ENCODE measurements around the gene PCDHGA7. TPM values are rescaled to one million over a fixed set of nuclear protein-coding genes. Genes with fewer than 3 reads are reported as not detected.

The PCDHGA7 gene
- polyA plus RNA-seq, 1 donor, result 0.69 TPM

DNA sequence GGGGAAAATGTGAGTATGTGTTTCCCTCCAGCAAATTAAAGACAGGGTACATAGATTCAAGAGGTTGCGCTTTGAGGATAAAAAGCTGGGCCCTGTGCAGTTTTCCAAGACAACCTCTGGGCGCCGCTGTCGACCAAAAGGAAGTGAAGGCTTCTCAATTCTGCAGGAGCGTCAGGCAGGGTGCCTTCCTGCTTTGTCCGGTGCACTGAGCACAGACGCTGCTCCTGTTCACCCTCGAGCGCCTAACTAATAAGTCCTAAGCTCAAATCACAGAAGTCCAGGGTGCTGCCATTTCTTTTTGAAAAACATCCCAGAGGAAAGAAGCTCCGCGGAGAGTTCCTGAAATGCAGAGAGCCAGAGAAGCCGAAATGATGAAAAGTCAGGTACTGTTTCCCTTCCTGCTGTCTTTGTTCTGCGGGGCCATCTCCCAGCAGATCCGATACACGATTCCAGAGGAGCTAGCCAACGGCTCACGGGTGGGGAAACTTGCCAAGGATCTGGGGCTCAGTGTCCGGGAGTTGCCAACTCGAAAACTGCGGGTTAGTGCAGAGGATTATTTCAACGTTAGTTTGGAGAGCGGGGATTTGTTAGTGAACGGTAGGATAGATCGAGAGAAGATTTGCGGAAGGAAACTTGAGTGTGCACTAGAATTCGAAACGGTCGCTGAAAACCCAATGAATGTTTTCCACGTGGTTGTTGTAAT lies 32.5 kb upstream of the PCDHGA7 start, which contains the start of gene PCDHGB1:
Gene PCDHGB1 (plus strand): TSS at position 183 of the 703 bp plus-strand sequence. CDS start 162 bp downstream, at position 345.
- no peaks in the 10 kb centered on the region for H3K4me1 ChIP-seq (ENCODE audit: control insufficient read depth, insufficient read depth, low read length)
- H3K27ac ChIP-seq (ENCODE audit: low read length), result no peak within 1 kb of the TSS
- no peak for DNase-seq
- H3K27me3 ChIP-seq (ENCODE audit: control insufficient read depth, insufficient read depth, low read length), result peaks cover 31% of the 10 kb centered on the region
- 60% methylated on average over 1 of the region's 29 CpGs for WGBS (ENCODE audit: insufficient coverage, low lambda C conversion rate)
- peaks cover 33% of the 10 kb centered on the region for H3K9me3 ChIP-seq (ENCODE audit: control insufficient read depth, low read depth, low read length)
- no peaks in the 10 kb centered on the region for H3K36me3 ChIP-seq (ENCODE audit: control insufficient read depth, insufficient read depth, low read length)
- H3K4me3 ChIP-seq (ENCODE audit: low read length), result no peak within 1 kb of the TSS

GRCh38 chr5:141351591-141351990 lies 31.0 kb upstream of the PCDHGA7 start:
- Histone ChIP-seq H3K9me3 (ENCODE audit: control insufficient read depth, low read depth, low read length) (peaks cover 31% of the 10 kb centered on the region), H3K27me3 (ENCODE audit: control insufficient read depth, insufficient read depth, low read length) (peaks cover 35% of the 10 kb centered on the region), H3K4me3 (ENCODE audit: low read length) (no peak overlapping the region), H3K27ac (ENCODE audit: low read length) (no peak overlapping the region), H3K36me3 (ENCODE audit: control insufficient read depth, insufficient read depth, low read length) (no peaks in the 10 kb centered on the region), H3K4me1 (ENCODE audit: control insufficient read depth, insufficient read depth, low read length) (no peaks in the 10 kb centered on the region)
- DNase-seq, result no peak
- no CpG with 5 or more reads among the region's 36 CpGs for WGBS (ENCODE audit: insufficient coverage, low lambda C conversion rate)

DNA sequence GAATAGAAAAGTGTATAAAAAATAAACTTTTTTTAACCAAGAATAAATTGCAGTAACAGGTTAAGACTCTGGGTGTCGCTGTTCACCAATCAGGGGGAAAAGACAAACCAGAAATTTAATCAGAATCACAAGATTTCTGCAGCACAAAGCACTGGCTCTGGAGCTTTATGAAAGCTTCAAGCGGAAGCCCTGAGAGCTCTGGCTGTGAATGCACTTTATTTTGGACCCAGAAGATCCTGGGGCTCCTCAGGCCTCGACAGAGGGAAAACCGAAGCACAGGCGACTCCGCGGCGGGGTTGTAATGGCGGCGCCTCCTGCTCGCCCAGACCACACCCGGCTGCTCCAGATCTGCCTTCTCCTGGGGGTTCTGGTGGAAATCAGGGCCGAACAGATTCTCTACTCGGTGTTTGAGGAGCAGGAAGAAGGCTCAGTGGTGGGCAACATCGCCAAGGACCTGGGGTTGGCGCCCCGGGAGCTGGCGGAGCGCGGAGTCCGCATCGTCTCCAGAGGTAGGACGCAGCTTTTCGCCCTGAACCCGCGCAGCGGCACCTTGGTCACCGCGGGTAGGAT lies 27.6 kb upstream of the PCDHGA7 start, which contains the start of gene PCDHGA4:
Gene PCDHGA4 (plus strand): TSS at position 122 of the 570 bp plus-strand sequence. CDS start 87 bp downstream, at position 209.
- H3K9me3 ChIP-seq (ENCODE audit: control insufficient read depth, low read depth, low read length), result peaks cover 39% of the 10 kb centered on the region
- H3K27me3 ChIP-seq (ENCODE audit: control insufficient read depth, insufficient read depth, low read length), result peaks cover 36% of the 10 kb centered on the region
- no peak within 1 kb of the TSS for H3K4me3 ChIP-seq (ENCODE audit: low read length)
- H3K36me3 ChIP-seq (ENCODE audit: control insufficient read depth, insufficient read depth, low read length), result no peaks in the 10 kb centered on the region
- WGBS (ENCODE audit: insufficient coverage, low lambda C conversion rate), result 0% methylated on average over 1 of the region's 29 CpGs
- DNase-seq, result no peak
- H3K27ac ChIP-seq (ENCODE audit: low read length), result no peak within 1 kb of the TSS
- H3K4me1 ChIP-seq (ENCODE audit: control insufficient read depth, insufficient read depth, low read length), result no peaks in the 10 kb centered on the region

DNA sequence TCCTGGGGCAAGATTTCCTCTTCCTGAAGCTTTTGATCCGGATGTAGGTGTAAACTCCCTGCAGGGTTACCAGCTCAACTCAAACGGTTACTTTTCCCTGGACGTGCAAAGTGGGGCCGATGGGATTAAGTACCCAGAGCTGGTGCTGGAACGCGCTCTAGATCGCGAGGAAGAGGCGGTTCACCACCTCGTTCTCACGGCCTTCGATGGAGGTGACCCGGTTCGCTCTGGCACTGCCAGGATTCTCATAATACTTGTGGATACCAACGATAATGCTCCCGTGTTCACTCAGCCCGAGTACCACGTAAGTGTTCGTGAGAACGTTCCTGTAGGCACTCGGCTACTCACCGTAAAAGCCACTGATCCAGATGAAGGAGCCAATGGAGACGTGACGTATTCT lies 26.9 kb upstream of the PCDHGA7 start:
- no peaks in the 10 kb centered on the region for H3K36me3 ChIP-seq (ENCODE audit: control insufficient read depth, insufficient read depth, low read length)
- DNase-seq, result no peak
- H3K4me3 ChIP-seq (ENCODE audit: low read length), result no peak overlapping the region
- no peak overlapping the region for H3K27ac ChIP-seq (ENCODE audit: low read length)
- peaks cover 36% of the 10 kb centered on the region for H3K27me3 ChIP-seq (ENCODE audit: control insufficient read depth, insufficient read depth, low read length)
- peaks cover 37% of the 10 kb centered on the region for H3K9me3 ChIP-seq (ENCODE audit: control insufficient read depth, low read depth, low read length)
- no peaks in the 10 kb centered on the region for H3K4me1 ChIP-seq (ENCODE audit: control insufficient read depth, insufficient read depth, low read length)
- no CpG with 5 or more reads among the region's 24 CpGs for WGBS (ENCODE audit: insufficient coverage, low lambda C conversion rate)

DNA sequence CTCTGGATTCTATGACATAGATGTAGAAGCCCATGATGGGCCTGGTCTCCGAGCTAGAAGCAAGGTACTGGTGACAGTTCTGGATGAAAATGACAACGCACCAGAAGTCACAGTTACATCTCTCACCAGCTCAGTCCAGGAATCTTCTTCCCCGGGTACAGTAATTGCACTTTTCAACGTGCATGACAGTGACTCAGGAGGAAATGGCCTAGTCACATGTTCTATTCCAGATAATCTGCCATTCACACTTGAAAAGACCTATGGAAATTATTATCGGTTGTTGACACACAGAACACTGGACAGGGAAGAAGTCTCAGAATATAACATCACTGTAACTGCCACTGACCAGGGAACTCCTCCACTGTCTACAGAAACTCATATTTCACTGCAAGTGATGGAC lies 26.4 kb upstream of the PCDHGA7 start:
- DNase-seq, result no peak
- Histone ChIP-seq H3K4me1 (ENCODE audit: control insufficient read depth, insufficient read depth, low read length) (no peaks in the 10 kb centered on the region), H3K4me3 (ENCODE audit: low read length) (no peak overlapping the region), H3K36me3 (ENCODE audit: control insufficient read depth, insufficient read depth, low read length) (no peaks in the 10 kb centered on the region), H3K27me3 (ENCODE audit: control insufficient read depth, insufficient read depth, low read length) (peaks cover 35% of the 10 kb centered on the region), H3K27ac (ENCODE audit: low read length) (no peak overlapping the region), H3K9me3 (ENCODE audit: control insufficient read depth, low read depth, low read length) (peaks cover 37% of the 10 kb centered on the region)
- WGBS (ENCODE audit: insufficient coverage, low lambda C conversion rate), result no CpG with 5 or more reads among the region's 5 CpGs

DNA sequence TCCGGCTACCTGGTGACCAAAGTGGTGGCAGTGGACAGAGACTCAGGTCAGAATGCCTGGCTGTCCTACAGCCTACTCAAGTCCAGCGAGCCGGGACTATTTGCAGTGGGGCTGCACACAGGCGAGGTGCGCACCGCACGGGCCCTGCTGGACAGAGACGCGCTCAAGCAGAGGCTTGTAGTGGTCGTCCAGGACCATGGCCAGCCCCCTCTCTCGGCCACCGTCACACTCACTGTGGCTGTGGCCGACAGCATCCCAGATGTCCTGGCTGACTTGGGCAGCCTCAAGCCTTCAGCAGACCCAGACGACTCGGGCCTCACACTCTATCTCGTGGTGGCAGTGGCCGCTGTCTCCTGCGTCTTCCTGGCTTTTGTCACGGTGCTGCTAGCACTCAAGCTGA lies 25.6 kb upstream of the PCDHGA7 start:
- Histone ChIP-seq H3K4me3 (ENCODE audit: low read length) (no peak overlapping the region), H3K27ac (ENCODE audit: low read length) (no peak overlapping the region), H3K9me3 (ENCODE audit: control insufficient read depth, low read depth, low read length) (peaks cover 39% of the 10 kb centered on the region), H3K36me3 (ENCODE audit: control insufficient read depth, insufficient read depth, low read length) (no peaks in the 10 kb centered on the region), H3K27me3 (ENCODE audit: control insufficient read depth, insufficient read depth, low read length) (peaks cover 35% of the 10 kb centered on the region), H3K4me1 (ENCODE audit: control insufficient read depth, insufficient read depth, low read length) (no peaks in the 10 kb centered on the region)
- no peak for DNase-seq
- no CpG with 5 or more reads among the region's 19 CpGs for WGBS (ENCODE audit: insufficient coverage, low lambda C conversion rate)

DNA sequence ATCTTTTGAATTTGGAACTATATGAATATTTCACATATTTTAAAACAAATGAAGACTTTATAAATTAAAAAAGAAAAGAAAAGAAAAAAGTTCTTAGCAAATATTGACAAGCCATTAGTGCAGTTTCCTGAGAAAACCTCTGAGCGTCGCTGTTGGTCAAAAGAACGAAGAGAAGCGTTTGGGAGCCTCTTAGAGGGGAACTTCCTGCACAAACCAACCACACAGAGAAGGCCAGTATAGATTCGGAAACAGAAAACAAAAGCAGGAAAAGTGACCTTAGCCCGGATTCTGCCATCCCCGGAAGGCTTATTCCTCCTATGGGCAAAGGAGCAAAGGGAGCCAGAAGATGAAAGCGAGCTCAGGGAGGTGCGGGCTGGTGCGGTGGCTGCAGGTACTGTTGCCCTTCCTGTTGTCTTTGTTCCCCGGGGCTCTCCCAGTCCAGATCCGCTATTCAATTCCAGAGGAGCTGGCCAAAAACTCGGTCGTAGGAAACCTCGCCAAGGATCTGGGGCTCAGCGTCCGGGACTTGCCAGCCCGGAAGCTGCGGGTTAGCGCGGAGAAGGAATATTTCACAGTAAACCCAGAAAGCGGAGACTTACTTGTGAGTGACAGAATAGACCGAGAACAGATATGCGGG lies 22.6 kb upstream of the PCDHGA7 start, which contains the start of gene PCDHGB2:
Gene PCDHGB2 (plus strand): TSS at position 205 of the 637 bp plus-strand sequence. CDS start 142 bp downstream, at position 347.
- Histone ChIP-seq H3K9me3 (ENCODE audit: control insufficient read depth, low read depth, low read length) (peaks cover 42% of the 10 kb centered on the region), H3K27me3 (ENCODE audit: control insufficient read depth, insufficient read depth, low read length) (peaks cover 45% of the 10 kb centered on the region), H3K27ac (ENCODE audit: low read length) (no peak within 1 kb of the TSS), H3K36me3 (ENCODE audit: control insufficient read depth, insufficient read depth, low read length) (no peaks in the 10 kb centered on the region), H3K4me1 (ENCODE audit: control insufficient read depth, insufficient read depth, low read length) (no peaks in the 10 kb centered on the region), H3K4me3 (ENCODE audit: low read length) (no peak within 1 kb of the TSS)
- no CpG with 5 or more reads among the region's 24 CpGs for WGBS (ENCODE audit: insufficient coverage, low lambda C conversion rate)
- no peak for DNase-seq

- no peak for DNase-seq
- H3K36me3 ChIP-seq (ENCODE audit: control insufficient read depth, insufficient read depth, low read length), result no peaks in the 10 kb centered on the region
- H3K4me1 ChIP-seq (ENCODE audit: control insufficient read depth, insufficient read depth, low read length), result no peaks in the 10 kb centered on the region
- H3K4me3 ChIP-seq (ENCODE audit: low read length), result no peak overlapping the region
- peaks cover 42% of the 10 kb centered on the region for H3K9me3 ChIP-seq (ENCODE audit: control insufficient read depth, low read depth, low read length)
- 10% methylated on average over 2 of the region's 15 CpGs for WGBS (ENCODE audit: insufficient coverage, low lambda C conversion rate)
- peaks cover 47% of the 10 kb centered on the region for H3K27me3 ChIP-seq (ENCODE audit: control insufficient read depth, insufficient read depth, low read length)
- no peak overlapping the region for H3K27ac ChIP-seq (ENCODE audit: low read length)
Observed at GRCh38 chr5:141360685-141361084, 21.9 kb upstream of the PCDHGA7 start.

DNA sequence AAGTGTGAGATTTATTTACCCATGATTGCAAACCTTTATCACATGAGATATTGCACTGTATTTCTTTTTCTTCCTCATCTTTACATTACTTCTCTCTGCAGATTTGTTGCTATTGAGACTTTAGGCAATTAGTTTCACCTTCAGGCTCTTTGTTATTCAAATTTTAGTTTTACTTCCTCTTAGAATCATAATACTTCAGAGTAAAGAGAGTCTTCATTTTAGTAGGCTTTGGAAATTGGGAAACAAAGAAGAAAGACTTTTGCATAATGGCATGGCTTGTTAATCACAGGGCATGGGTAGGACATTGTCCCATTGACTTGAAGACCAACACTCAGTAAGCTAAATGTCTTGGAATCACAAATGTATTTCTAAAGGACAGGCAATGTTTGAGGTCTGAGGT lies 19.8 kb upstream of the PCDHGA7 start:
- peaks cover 52% of the 10 kb centered on the region for H3K27me3 ChIP-seq (ENCODE audit: control insufficient read depth, insufficient read depth, low read length)
- no peak for DNase-seq
- peaks cover 41% of the 10 kb centered on the region for H3K9me3 ChIP-seq (ENCODE audit: control insufficient read depth, low read depth, low read length)
- no peaks in the 10 kb centered on the region for H3K36me3 ChIP-seq (ENCODE audit: control insufficient read depth, insufficient read depth, low read length)
- no peaks in the 10 kb centered on the region for H3K4me1 ChIP-seq (ENCODE audit: control insufficient read depth, insufficient read depth, low read length)
- H3K27ac ChIP-seq (ENCODE audit: low read length), result no peak overlapping the region
- no peak overlapping the region for H3K4me3 ChIP-seq (ENCODE audit: low read length)

- WGBS (ENCODE audit: insufficient coverage, low lambda C conversion rate), result 40% methylated on average over 2 of the region's 34 CpGs
- Histone ChIP-seq H3K27ac (ENCODE audit: low read length) (no peak within 1 kb of the TSS), H3K36me3 (ENCODE audit: control insufficient read depth, insufficient read depth, low read length) (no peaks in the 10 kb centered on the region), H3K9me3 (ENCODE audit: control insufficient read depth, low read depth, low read length) (peaks cover 43% of the 10 kb centered on the region), H3K27me3 (ENCODE audit: control insufficient read depth, insufficient read depth, low read length) (peaks cover 52% of the 10 kb centered on the region), H3K4me3 (ENCODE audit: low read length) (no peak within 1 kb of the TSS), H3K4me1 (ENCODE audit: control insufficient read depth, insufficient read depth, low read length) (no peaks in the 10 kb centered on the region)
- DNase-seq, result no peak
Observed at GRCh38 chr5:141363952-141364660, 18.4 kb upstream of the PCDHGA7 start, which contains the start of gene PCDHGA5. Gene PCDHGA5 (plus strand): TSS chr5:141364162. CDS start chr5:141364331, 169 bp downstream.
